Kidney glomerular epithelial cell (primary cell): ENCODE data around the gene GRHL3.

Experiments
- DNase-seq: peaks from one replicate; lab custom pipeline; 2025; lab: John Stamatoyannopoulos, UW

The GRHL3 gene

GRCh38 chr1:24318615-24319311 lies 394 bp upstream of the GRHL3 start:
- no peak for DNase-seq

GRCh38 chr1:24319962-24320361 lies 805 bp downstream of the GRHL3 start:
- DNase-seq = no peak

- DNase-seq = no peak
These were observed 2.0 kb downstream of the GRHL3 start for GRCh38 chr1:24321126-24321525.

GRCh38 chr1:24321697-24322469 lies 2.7 kb downstream of the GRHL3 start:
- DNase-seq = peak; percentile 71

GRCh38 chr1:24322470-24323177 lies 3.5 kb downstream of the GRHL3 start:
- DNase-seq = no peak

GRCh38 chr1:24323281-24323680 lies 4.1 kb downstream of the GRHL3 start:
- DNase-seq = no peak

GRCh38 chr1:24324903-24325302 lies 5.7 kb downstream of the GRHL3 start:
- no peak for DNase-seq

GRCh38 chr1:24325587-24326449 lies 6.7 kb downstream of the GRHL3 start:
- DNase-seq = no peak

- no peak for DNase-seq
These were observed 8.3 kb downstream of the GRHL3 start for GRCh38 chr1:24327486-24327885.

- peak; percentile 23 for DNase-seq
These were observed 8.7 kb downstream of the GRHL3 start for GRCh38 chr1:24327891-24328290.

- no peak for DNase-seq
These were observed 10.2 kb downstream of the GRHL3 start for GRCh38 chr1:24329331-24329730.

- DNase-seq = no peak
These were observed 10.8 kb downstream of the GRHL3 start for GRCh38 chr1:24329797-24330543.

GRCh38 chr1:24331961-24332673 lies 13.0 kb downstream of the GRHL3 start:
- DNase-seq = no peak

GRCh38 chr1:24336075-24336474 lies 16.9 kb downstream of the GRHL3 start:
- DNase-seq = no peak

- no peak for DNase-seq
These were observed 18.3 kb downstream of the GRHL3 start for GRCh38 chr1:24337455-24337854.

GRCh38 chr1:24338447-24338846 lies 19.3 kb downstream of the GRHL3 start:
- no peak for DNase-seq

GRCh38 chr1:24339996-24340395 lies 20.8 kb downstream of the GRHL3 start:
- no peak for DNase-seq

- DNase-seq = no peak
These were observed 21.6 kb downstream of the GRHL3 start for GRCh38 chr1:24340770-24341169.

- DNase-seq = no peak
These were observed 22.1 kb downstream of the GRHL3 start for GRCh38 chr1:24341260-24341659.

GRCh38 chr1:24343412-24344089 lies 24.4 kb downstream of the GRHL3 start:
- no peak for DNase-seq
